H1 (cell line): ENCODE results near the gene DDC. TPM values are rescaled to one million over a fixed set of nuclear protein-coding genes. Genes with fewer than 3 reads are reported as not detected.

Experiments
- CTCF ChIA-PET: fragments of 300-600 bp; sonication (Branson Sonifier 250); formaldehyde crosslinking; loops from one replicate; lab custom pipeline; 2021; ENCODE audit not compliant: partially characterized antibody; lab: Charles Lee
- POLR2A ChIA-PET: fragments of 300-600 bp; sonication (Branson Sonifier 250); formaldehyde crosslinking; loops from one replicate; lab custom pipeline; 2021; ENCODE audit warnings: inconsistent platforms; ENCODE audit not compliant: partially characterized antibody; lab: Charles Lee
- DNase-seq, 2 experiments: peaks; one replicate each; pipeline versions ENCODE4 v3.0.0 to v3.0.0-alpha.2; 2010 to 2022; ENCODE audit warnings: low spot score in 2 of 2, low read depth in 1 of 2, mixed read lengths in 1 of 2
- FAIRE-seq: peaks from 2 replicates; lab custom pipeline; 2011; peaks lifted over from hg19 to GRCh38; lab: Jason Lieb, UNC
- H2AFZ ChIP-seq: 2 replicates; pipeline ENCODE4 v1.8.1; 2012; ENCODE audit warnings: low read length, inconsistent platforms
- H2AK5ac ChIP-seq: 2 replicates; pipeline ENCODE4 v1.6.1; 2013; ENCODE audit warnings: low read depth, low read length
- H2BK120ac ChIP-seq: replicated peaks from 2 replicates; pipeline ENCODE3; 2013; ENCODE audit warnings: low read depth, low read length, inconsistent platforms
- H2BK12ac ChIP-seq: 2 replicates; pipeline ENCODE4 v1.6.1; 2013; ENCODE audit warnings: low read depth, low read length
- H2BK15ac ChIP-seq: 2 replicates; pipeline ENCODE4 v1.6.1; 2013; ENCODE audit warnings: low read length
- H2BK20ac ChIP-seq: 2 replicates; pipeline ENCODE4 v1.6.1; 2013; ENCODE audit warnings: low read length
- H2BK5ac ChIP-seq: 2 replicates; pipeline ENCODE4 v1.6.1; 2013; ENCODE audit warnings: low read depth, low read length
- H3K14ac ChIP-seq: 2 replicates; pipeline ENCODE4 v1.6.1; 2013; ENCODE audit warnings: inconsistent platforms; ENCODE audit not compliant: insufficient read length
- H3K18ac ChIP-seq: 2 replicates; pipeline ENCODE4 v1.6.1; 2013; ENCODE audit warnings: low read length; ENCODE audit errors: extremely low read depth
- H3K23ac ChIP-seq: 2 replicates; pipeline ENCODE4 v1.6.1; 2013; ENCODE audit warnings: inconsistent platforms; ENCODE audit not compliant: insufficient read length
- H3K23me2 ChIP-seq: 2 replicates; pipeline ENCODE4 v1.6.1; 2013; ENCODE audit warnings: low read depth, low read length
- H3K27ac ChIP-seq: 2 replicates; pipeline ENCODE4 v1.6.1; 2011; ENCODE audit warnings: low read depth, low read length, inconsistent platforms
- H3K27me3 ChIP-seq, 4 experiments: replicated peaks in 1 of 4; 1 replicate in 1 of 4; 2 replicates in 3 of 4; pipeline versions ENCODE4 v1.6.1 to v1.8.1; 2011 to 2013; ENCODE audit warnings: low read length in 3 of 4, mild to moderate bottlenecking in 3 of 4, inconsistent platforms in 2 of 4, mixed read lengths in 2 of 4, moderate library complexity in 1 of 4; ENCODE audit not compliant: control insufficient read depth in 3 of 4, insufficient read depth in 3 of 4; ENCODE audit errors: extremely low read depth in 1 of 4
- H3K36me3 ChIP-seq, 4 experiments: 2 replicates each; pipeline versions ENCODE4 v1.6.1 to v1.8.1; 2011 to 2013; ENCODE audit warnings: mild to moderate bottlenecking in 4 of 4, low read length in 3 of 4, moderate library complexity in 2 of 4, control low read depth in 1 of 4, inconsistent platforms in 1 of 4; ENCODE audit not compliant: insufficient read depth in 4 of 4, control insufficient read depth in 2 of 4
- H3K4ac ChIP-seq: replicated peaks from 2 replicates; pipeline ENCODE3; 2013; ENCODE audit warnings: low read length, low read depth, mixed read lengths, inconsistent platforms; ENCODE audit not compliant: insufficient read length
- H3K4me1 ChIP-seq, 4 experiments: replicated peaks in 1 of 4; 1 replicate in 1 of 4; 2 replicates in 3 of 4; pipeline versions ENCODE4 v1.6.1 to v1.8.1; 2011 to 2013; ENCODE audit warnings: low read length in 3 of 4, inconsistent platforms in 2 of 4, mixed read lengths in 1 of 4; ENCODE audit not compliant: insufficient read depth in 4 of 4, control insufficient read depth in 3 of 4
- H3K4me2 ChIP-seq, 2 experiments: 2 replicates each; pipeline versions ENCODE4 v1.6.1 to v1.8.1; 2011 to 2013; ENCODE audit warnings: low read depth in 2 of 2, low read length in 2 of 2, control low read depth in 1 of 2, inconsistent platforms in 1 of 2, mild to moderate bottlenecking in 1 of 2; ENCODE audit not compliant: insufficient read depth in 1 of 2
- H3K4me3 ChIP-seq, 4 experiments: fragments of 200-600, 300-600 bp in 1 of 4; sonication (generic), shearing (Covaris generic), sonication (Bioruptor Twin) in 1 of 4; 2 replicates each; pipeline versions ENCODE4 v1.5.1 to v1.8.1; 2011 to 2016; ENCODE audit warnings: low read length in 4 of 4, low read depth in 3 of 4, control low read depth in 2 of 4, inconsistent platforms in 2 of 4, mild to moderate bottlenecking in 2 of 4, mixed read lengths in 1 of 4, moderate library complexity in 1 of 4; ENCODE audit not compliant: insufficient read depth in 2 of 4; ENCODE audit errors: extremely low read depth in 1 of 4
- H3K56ac ChIP-seq: replicated peaks from 2 replicates; pipeline ENCODE3; 2013; ENCODE audit warnings: low read depth, mild to moderate bottlenecking, mixed read lengths, low read length, inconsistent platforms; ENCODE audit not compliant: insufficient read length
- H3K79me1 ChIP-seq: 2 replicates; pipeline ENCODE4 v1.6.1; 2013; ENCODE audit warnings: low read depth, low read length, control low read depth
- H3K79me2 ChIP-seq, 2 experiments: 2 replicates each; pipeline versions ENCODE4 v1.6.1 to v1.8.1; 2012 to 2013; ENCODE audit warnings: low read length in 2 of 2, mild to moderate bottlenecking in 2 of 2, inconsistent platforms in 1 of 2; ENCODE audit not compliant: insufficient read depth in 2 of 2, control insufficient read depth in 1 of 2
- H3K9ac ChIP-seq, 4 experiments: replicated peaks in 1 of 4; 1 replicate in 1 of 4; 2 replicates in 3 of 4; pipeline versions ENCODE4 v1.6.1 to v1.8.1; 2011 to 2013; ENCODE audit warnings: low read depth in 3 of 4, low read length in 3 of 4, control low read depth in 2 of 4, mild to moderate bottlenecking in 2 of 4, moderate library complexity in 2 of 4, inconsistent platforms in 1 of 4; ENCODE audit errors: extremely low read depth in 1 of 4
- H3K9me3 ChIP-seq, 2 experiments: 2 replicates each; pipeline versions ENCODE4 v1.6.1 to v1.8.1; 2012 to 2013; ENCODE audit warnings: mild to moderate bottlenecking in 2 of 2, moderate library complexity in 2 of 2, control low read depth in 1 of 2, inconsistent platforms in 1 of 2, low read depth in 1 of 2, low read length in 1 of 2, mixed read lengths in 1 of 2; ENCODE audit not compliant: insufficient read depth in 2 of 2
- H4K20me1 ChIP-seq, 2 experiments: replicated peaks in 1 of 2; 2 replicates each; pipeline versions ENCODE3 to v1.8.1; 2011 to 2013; ENCODE audit warnings: inconsistent platforms in 2 of 2, low read length in 2 of 2, mild to moderate bottlenecking in 1 of 2; ENCODE audit not compliant: insufficient read depth in 2 of 2, control insufficient read depth in 1 of 2
- H4K5ac ChIP-seq: 2 replicates; pipeline ENCODE4 v1.6.1; 2013; ENCODE audit warnings: low read length, low read depth, mixed read lengths, inconsistent platforms; ENCODE audit not compliant: insufficient read length
- H4K8ac ChIP-seq: 2 replicates; pipeline ENCODE4 v1.8.0; 2013; ENCODE audit warnings: mild to moderate bottlenecking, moderate library complexity, low read length, inconsistent platforms; ENCODE audit not compliant: insufficient read depth; ENCODE audit errors: extremely low read depth
- H4K91ac ChIP-seq: replicated peaks from 2 replicates; pipeline ENCODE3; 2013; ENCODE audit warnings: low read length, mixed read lengths, inconsistent platforms; ENCODE audit not compliant: insufficient read length
- GABPA ChIP-seq: IDR thresholded peaks from 2 replicates; pipeline ENCODE4 v1.6.1; 2011; ENCODE audit warnings: mild to moderate bottlenecking, low read length, moderate library complexity, borderline replicate concordance; ENCODE audit not compliant: insufficient read depth
- KDM5A ChIP-seq: fragments of 200-600 bp; IDR thresholded peaks from 2 replicates; pipeline ENCODE4 v1.7.1; 2012; ENCODE audit warnings: mild to moderate bottlenecking, low read length, inconsistent platforms, mixed read lengths
- RBBP5 ChIP-seq: IDR thresholded peaks from 2 replicates; pipeline ENCODE4 v1.7.1; 2012; ENCODE audit warnings: low read depth, mild to moderate bottlenecking, inconsistent platforms, low read length, moderate library complexity, borderline replicate concordance
- SP1 ChIP-seq: IDR thresholded peaks from 2 replicates; pipeline ENCODE4 v1.6.1; 2011; ENCODE audit warnings: low read depth, low read length
- SRF ChIP-seq: IDR thresholded peaks from 2 replicates; pipeline ENCODE4 v1.6.1; 2011; ENCODE audit warnings: mild to moderate bottlenecking, low read depth, low read length, moderate library complexity
- WGBS, 2 experiments: shearing (Covaris generic) in 1 of 2; methylation state at CpG; one replicate each; pipeline versions ENCODE4 v1.1.6 to v1.1.7; 2013 to 2015; ENCODE audit warnings: low lambda C conversion rate in 2 of 2, mixed read lengths in 2 of 2, inconsistent platforms in 1 of 2, low coverage in 1 of 2, missing lambda C conversion rate in 1 of 2; ENCODE audit not compliant: insufficient replicate concordance in 2 of 2, insufficient coverage in 1 of 2, insufficient read length in 1 of 2; ENCODE audit errors: extremely low coverage in 1 of 2, missing lambda C conversion rate in 1 of 2; 5-methylcytosine and 5-hydroxymethylcytosine counted together
- polyA plus RNA-seq, 7 experiments: library from polyadenylated mRNA; depleted of rRNA in 3 of 7; stranded (reverse) in 5 of 7; unstranded in 2 of 7; fragments of >200 nt in 5 of 7; fragments of 200-250 nt in 2 of 7; gene quantifications; 1 replicate in 5 of 7; 2 replicates in 1 of 7; 4 replicates in 1 of 7; pipeline versions ENCODE4 v1.2.1 to v1.2.3, GENCODE V29; 2011 to 2013; ENCODE audit warnings: missing spikeins in 2 of 7, mixed read lengths in 2 of 7
- total RNA-seq: library from RNA; stranded (reverse); fragmentation: NEBNext Ultra II Directional; extraction: Animal tissue kit (Norgen Biotek cat#: 25700); gene quantifications from 2 replicates; pipeline ENCODE4 v1.2.1, GENCODE V29; 2021

Gene DDC
- total and polyA plus RNA-seq, 2 of the 8 experiments (the other 6 are each of a cell fraction or from before 2014, with no cell fraction given) = 0.05 TPM; not detected in 1

GRCh38 chr7:50454968-50455367, 110.2 kb downstream of the DDC start:
- H4K5ac ChIP-seq = no peak overlapping the region
- no peak overlapping the region for H2BK20ac ChIP-seq
- H3K79me1 ChIP-seq = no peaks in the 10 kb centered on the region
- DNase-seq = no peak
- H3K27me3 ChIP-seq = peaks cover 0 to 5% (median 5%) of the 10 kb centered on the region in 4 experiments; a peak in 4 of 7 replicates
- 66% methylated on average over 5 of the region's 5 CpGs; no CpG with 5 or more reads in 1 of the 2 experiments for WGBS, 2 experiments
- CTCF ChIA-PET = interaction anchor here (0.9 to 1.2 kb wide), 2 partner anchors 13 to 17 kb away, joined by 3 to 4 read pairs; no protein-coding TSS in a partner anchor
- no peak overlapping the region for H3K4me3 ChIP-seq
- no peak for FAIRE-seq
- no peak overlapping the region for H3K9ac ChIP-seq
- H4K91ac ChIP-seq = no peak overlapping the region
- no peak overlapping the region for H3K27ac ChIP-seq
- no peaks in the 10 kb centered on the region; the same call in 1 of the 2 replicates for H3K23me2 ChIP-seq
- H2BK5ac ChIP-seq = no peak overlapping the region
- H3K9me3 ChIP-seq = peaks cover 0 to 6% of the 10 kb centered on the region in 2 experiments; a peak in 2 of 4 replicates
- no peak overlapping the region for H2BK15ac ChIP-seq
- no peak overlapping the region for H2BK120ac ChIP-seq
- H2AK5ac ChIP-seq = no peak overlapping the region
- H3K14ac ChIP-seq = no peak overlapping the region
- H3K23ac ChIP-seq = no peak overlapping the region
- H2AFZ ChIP-seq = no peak overlapping the region
- no peak overlapping the region for H3K4ac ChIP-seq
- H4K8ac ChIP-seq = no peak overlapping the region
- no peaks in the 10 kb centered on the region for H4K20me1 ChIP-seq
- no peaks in the 10 kb centered on the region for H3K36me3 ChIP-seq
- peaks cover 0 to 5% (median 3%) of the 10 kb centered on the region in 4 experiments; a peak in 4 of 7 replicates for H3K4me1 ChIP-seq
- H3K79me2 ChIP-seq = no peaks in the 10 kb centered on the region
- H3K4me2 ChIP-seq = no peak overlapping the region
- no peak overlapping the region for H2BK12ac ChIP-seq
- no peak overlapping the region for H3K18ac ChIP-seq
- no peak overlapping the region for H3K56ac ChIP-seq
- POLR2A ChIA-PET = no interaction called here
- TF ChIP-seq KDM5A = no peak
- no peak for TF ChIP-seq SP1
- no peak for TF ChIP-seq GABPA
- no peak for TF ChIP-seq RBBP5
- TF ChIP-seq SRF = no peak
